ENCODE data around the gene STRBP.
A peak's percentile ranks its signal among the peaks of the same experiment; 100 is the strongest.
"Not testable (repeated sequence)": the region's sequence is repeated elsewhere in the genome, so short reads cannot be mapped to it uniquely, and the experiment has no call there.

Gene STRBP

GRCh38 chr9:123268465-123269259 lies at the start of gene STRBP:
STRBP (minus strand) TSS chr9:123268586; CDS start chr9:123184134, 84,452 bp downstream.
- DNase-seq (ENCODE audit: low spot score), result peak; percentile 94

- DNase-seq (ENCODE audit: low spot score), result no peak
Observed at GRCh38 chr9:123316053-123316718, 47.8 kb upstream of the STRBP start.

GRCh38 chr9:123315635-123316034 lies 47.2 kb upstream of the STRBP start:
- DNase-seq (ENCODE audit: low spot score), result no peak

GRCh38 chr9:123314617-123315016 lies 46.2 kb upstream of the STRBP start:
- no peak for DNase-seq (ENCODE audit: low spot score)

- DNase-seq (ENCODE audit: low spot score), result no peak
Observed at GRCh38 chr9:123312306-123312877, 44.0 kb upstream of the STRBP start.

- no peak for DNase-seq (ENCODE audit: low spot score)
Observed at GRCh38 chr9:123311250-123311752, 42.9 kb upstream of the STRBP start.

GRCh38 chr9:123310551-123311249 lies 42.3 kb upstream of the STRBP start:
- DNase-seq (ENCODE audit: low spot score), result no peak

GRCh38 chr9:123309611-123310010 lies 41.2 kb upstream of the STRBP start:
- no peak for DNase-seq (ENCODE audit: low spot score)

GRCh38 chr9:123305879-123306278 lies 37.5 kb upstream of the STRBP start:
- DNase-seq (ENCODE audit: low spot score), result no peak

GRCh38 chr9:123304340-123304691 lies 35.9 kb upstream of the STRBP start:
- DNase-seq (ENCODE audit: low spot score), result no peak

GRCh38 chr9:123302348-123303214 lies 34.2 kb upstream of the STRBP start:
- DNase-seq (ENCODE audit: low spot score), result no peak

GRCh38 chr9:123301936-123302335 lies 33.5 kb upstream of the STRBP start:
- not testable (repeated sequence) for DNase-seq (ENCODE audit: low spot score)

- no peak for DNase-seq (ENCODE audit: low spot score)
Observed at GRCh38 chr9:123300554-123300953, 32.2 kb upstream of the STRBP start.

GRCh38 chr9:123299558-123300126 lies 31.3 kb upstream of the STRBP start:
- no peak for DNase-seq (ENCODE audit: low spot score)

- DNase-seq (ENCODE audit: low spot score), result no peak
Observed at GRCh38 chr9:123296174-123296573, 27.8 kb upstream of the STRBP start.

- DNase-seq (ENCODE audit: low spot score), result no peak
Observed at GRCh38 chr9:123291736-123292135, 23.4 kb upstream of the STRBP start.

GRCh38 chr9:123290764-123291163 lies 22.4 kb upstream of the STRBP start:
- no peak for DNase-seq (ENCODE audit: low spot score)

- DNase-seq (ENCODE audit: low spot score), result no peak
Observed at GRCh38 chr9:123287639-123288038, 19.3 kb upstream of the STRBP start.

- DNase-seq (ENCODE audit: low spot score), result no peak
Observed at GRCh38 chr9:123286324-123286723, 17.9 kb upstream of the STRBP start.

- DNase-seq (ENCODE audit: low spot score), result no peak
Observed at GRCh38 chr9:123284656-123285055, 16.3 kb upstream of the STRBP start.

GRCh38 chr9:123283455-123283854 lies 15.1 kb upstream of the STRBP start:
- DNase-seq (ENCODE audit: low spot score), result no peak

Measured in hepatic stellate cell (primary cell).